GM21447 (cell line): Measurements from ENCODE around the gene NRXN2.
"Not testable (repeated sequence)": the region's sequence is repeated elsewhere in the genome, so short reads cannot be mapped to it uniquely, and the experiment has no call there.

Experiments
- ATAC-seq: cut with Tn5 transposase; IDR thresholded peaks from one replicate; pipeline ENCODE4 v1.9.1; 2021; ENCODE audit not compliant: unreplicated experiment

Gene NRXN2

GRCh38 chr11:64609436-64610047 is 113.5 kb downstream of the NRXN2 start:
- ATAC-seq: no peak

DNA sequence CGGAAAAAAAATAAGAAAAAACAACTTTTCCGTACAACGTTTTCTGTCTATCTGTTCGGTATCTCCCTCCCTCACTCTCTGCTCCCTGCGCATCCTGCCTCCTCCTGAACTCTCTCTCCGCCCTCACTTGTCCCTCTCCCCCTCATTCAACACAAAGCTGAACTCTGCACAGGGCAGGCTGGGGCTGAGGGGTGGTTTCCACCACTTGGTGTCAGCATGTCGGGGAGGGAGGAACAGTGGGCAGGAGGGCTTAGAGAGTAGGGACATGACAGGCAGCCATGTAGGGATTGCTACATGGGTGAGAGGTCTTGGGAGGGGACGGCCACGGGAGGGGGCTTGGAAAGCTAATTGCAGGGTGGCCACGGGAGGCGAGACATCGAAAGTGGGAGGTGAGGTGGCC is 114.4 kb downstream of the NRXN2 start:
- no peak for ATAC-seq

- no peak for ATAC-seq
These were observed 115.0 kb downstream of the NRXN2 start for GRCh38 chr11:64608046-64608445.

DNA sequence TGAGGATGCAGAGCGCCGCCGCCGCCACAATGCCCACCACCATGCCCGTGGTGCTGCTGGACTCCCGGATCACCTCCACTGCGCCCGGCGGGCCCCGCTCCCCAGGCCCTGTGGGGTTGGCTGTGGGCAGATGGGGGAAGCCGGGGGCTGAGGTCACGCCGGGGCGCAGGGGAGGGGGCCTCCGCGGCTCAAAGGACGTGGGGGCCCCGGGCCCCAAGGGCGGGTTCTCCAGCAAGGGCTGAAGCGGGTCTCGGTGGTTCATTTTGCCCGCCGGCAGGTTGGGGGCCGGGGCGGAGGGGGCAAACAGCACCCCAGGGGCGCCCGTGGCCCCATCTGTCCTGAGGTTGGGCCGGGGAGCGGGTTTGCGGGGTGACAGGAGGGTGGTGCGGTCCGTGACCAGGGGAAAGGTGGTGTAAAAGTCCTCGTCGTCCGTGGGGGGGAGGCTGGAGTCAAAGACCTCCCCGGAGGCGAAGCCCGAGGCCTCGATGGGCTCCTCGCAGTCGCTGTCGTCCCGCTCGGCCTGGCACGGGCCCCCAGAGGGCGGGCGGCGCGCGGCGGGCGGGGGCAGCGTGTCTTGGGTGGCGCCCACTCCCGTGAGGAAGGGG is 115.5 kb downstream of the NRXN2 start:
- no peak for ATAC-seq

DNA sequence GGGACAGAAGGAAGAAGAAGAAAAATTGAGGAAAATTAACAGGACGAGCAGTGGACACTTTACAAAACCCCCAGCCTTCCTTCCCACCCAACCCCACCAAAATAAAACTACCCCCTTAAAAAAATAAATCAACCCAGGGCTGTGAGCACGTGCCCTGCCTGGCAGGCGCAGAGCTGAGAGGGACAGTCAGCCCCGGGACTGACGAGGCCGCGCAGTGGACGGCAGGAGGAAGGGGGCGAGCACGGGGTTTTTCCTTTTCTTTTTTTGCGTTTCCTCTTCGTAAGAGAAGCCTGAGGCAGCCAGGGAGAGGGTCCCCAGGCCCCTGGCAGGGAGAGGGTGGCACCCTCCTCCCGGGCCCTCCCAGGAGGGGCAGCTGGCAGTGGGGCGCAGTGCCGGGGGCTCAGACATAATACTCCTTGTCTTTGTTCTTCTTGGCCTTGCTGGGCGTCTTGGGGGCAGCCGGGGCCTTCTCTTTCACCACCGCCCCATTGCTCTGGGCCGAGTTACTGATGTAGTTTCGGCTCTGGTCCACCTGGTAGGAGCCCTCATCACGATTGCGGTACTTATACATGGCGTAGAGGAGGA is 116.1 kb downstream of the NRXN2 start:
- no peak for ATAC-seq

DNA sequence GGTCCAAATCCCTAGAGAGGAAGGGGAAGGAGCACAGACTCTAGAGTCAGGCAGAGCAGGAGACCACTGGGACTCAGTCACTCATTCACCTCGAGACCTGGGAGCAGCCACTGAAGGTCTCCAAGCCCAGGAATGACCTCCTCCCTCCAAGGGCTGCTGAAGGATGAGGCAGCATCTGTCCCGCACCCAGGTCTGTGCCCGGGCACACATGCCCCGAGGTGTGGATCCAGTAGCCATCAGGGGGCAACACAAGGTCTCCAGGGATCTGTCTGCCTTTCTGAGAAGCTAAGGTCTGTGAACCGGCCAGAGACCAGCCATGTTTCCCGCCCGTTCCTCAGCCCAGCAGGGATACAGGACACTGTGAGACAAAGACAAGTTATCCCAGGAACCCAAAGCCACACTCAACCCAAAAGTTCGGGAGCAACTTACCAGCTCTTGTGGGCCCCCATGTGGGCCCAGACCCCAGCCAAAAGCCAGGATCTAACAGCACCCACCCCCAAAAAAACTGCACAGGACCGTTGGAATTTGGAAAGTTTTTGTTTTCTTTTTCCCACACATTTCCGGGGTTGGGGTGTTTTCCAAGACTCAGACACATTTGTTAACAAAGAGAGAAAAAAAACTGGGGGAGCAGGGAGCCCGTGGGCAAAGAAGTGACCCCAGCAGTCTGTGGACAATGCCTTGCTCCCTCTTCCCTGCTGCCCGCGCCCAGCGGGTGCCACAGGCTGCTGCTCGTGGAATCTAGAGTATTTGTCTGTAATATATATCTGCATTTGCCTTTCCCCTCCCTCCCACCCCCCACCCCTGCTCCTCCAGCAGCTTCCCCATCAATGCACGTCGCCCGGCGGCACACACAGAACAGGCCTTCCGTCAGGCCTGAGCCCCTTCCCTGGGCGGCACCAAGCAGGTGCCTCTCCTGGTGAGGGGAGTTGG is 117.1 kb downstream of the NRXN2 start:
- ATAC-seq: no peak

GRCh38 chr11:64605244-64605560 is 117.8 kb downstream of the NRXN2 start:
- no peak for ATAC-seq

- ATAC-seq: no peak
These were observed 118.3 kb downstream of the NRXN2 start for GRCh38 chr11:64604458-64605243.

DNA sequence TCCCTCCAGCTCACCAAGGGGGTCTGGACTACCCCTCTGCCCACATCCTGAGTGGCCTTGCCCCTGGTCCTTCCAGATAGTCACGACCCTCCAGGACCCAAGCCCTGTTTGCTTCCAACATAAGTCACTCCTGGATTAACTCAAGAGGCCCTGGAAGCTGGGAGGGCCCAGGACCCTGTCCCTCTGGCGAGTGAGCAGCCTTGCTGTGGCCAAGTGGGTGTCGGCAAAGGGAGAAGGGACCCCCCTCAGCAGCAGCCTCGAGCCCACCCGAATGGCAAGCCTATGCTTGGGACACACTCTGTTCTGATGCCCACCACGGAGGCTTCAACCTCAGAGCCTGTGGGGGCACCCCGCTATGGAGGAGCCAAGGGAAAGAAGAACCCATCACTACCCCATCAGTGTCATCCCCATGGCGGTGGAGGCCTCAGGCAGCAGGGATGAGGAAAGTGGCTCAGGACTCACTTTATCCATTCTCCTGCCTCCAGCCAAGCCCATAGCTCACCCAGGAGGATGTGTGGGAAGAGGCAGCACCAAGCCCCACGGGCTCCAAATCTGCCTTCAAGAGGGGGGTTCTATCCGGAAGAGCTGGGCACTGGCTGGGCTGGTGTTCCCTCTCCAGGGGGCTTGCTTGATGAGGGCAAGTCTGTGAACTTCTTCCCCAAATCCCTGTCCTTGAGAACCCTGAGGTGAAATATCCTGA is 119.4 kb downstream of the NRXN2 start:
- ATAC-seq: no peak

DNA sequence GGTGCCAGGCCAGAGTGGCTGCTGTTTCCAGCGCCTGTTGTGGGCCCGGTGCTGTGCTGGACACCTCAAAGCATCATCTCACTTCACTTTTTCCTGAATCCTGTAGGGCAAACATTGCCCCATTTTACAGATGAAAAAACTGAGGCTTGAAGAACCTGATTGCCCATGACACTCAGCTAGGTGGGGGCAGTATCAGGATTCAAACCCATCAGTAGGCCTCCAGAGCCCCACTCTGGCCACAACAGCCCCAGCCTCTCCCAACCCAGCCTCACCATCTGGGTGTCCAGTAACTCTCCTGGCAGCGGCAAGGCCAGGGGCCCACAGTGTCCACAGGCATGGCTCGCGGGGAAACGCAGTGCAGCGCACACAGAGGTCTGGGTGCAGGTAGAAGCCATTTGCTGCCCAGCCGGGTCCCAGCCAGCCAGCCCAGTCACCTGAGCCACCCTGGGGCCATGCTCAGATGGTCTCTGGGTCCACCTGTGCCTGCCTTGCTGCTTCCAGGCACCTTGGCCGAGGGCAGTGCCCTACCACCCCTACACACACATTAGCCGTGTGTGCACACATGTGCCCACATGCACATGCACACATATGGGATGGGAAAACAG is 120.4 kb downstream of the NRXN2 start:
- ATAC-seq: no peak

DNA sequence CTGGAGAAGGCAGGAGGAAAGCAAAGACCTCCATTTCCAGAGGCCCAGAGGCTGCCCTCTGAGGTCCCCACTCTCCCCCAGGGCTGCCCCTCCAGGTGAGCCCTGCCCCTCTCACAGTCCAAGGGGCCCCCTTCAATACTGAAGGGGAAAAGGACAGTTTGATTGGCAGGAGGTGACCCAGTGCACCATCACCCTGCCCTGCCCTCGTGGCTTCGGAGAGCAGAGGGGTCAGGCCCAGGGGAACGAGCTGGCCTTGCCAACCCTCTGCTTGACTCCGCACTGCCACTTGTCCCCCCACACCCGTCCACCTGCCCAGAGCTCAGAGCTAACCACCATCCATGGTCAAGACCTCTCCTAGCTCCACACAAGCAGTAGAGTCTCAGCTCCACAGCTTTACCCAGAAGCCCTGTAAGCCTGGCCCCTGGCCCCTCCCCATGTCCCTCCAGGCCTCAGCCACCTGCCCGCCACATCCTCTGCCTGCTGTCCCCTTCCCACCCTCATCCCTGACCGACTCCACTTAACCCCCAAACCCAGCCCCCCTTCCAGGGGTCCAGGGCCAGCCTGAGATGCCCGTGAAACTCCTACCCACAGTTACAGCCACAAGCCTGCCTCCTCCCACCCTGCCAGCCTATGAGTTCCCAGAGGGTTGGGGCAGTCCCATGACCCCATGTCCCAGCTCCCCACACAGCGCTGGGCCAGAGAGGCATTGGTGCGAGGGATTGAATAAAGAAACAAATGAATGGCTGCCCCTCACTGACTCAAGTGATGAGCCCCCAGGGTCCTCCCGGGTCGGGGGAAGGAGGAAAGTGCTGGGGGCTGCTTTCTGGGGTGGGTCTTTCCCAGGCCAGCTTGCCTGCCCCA is 121.2 kb downstream of the NRXN2 start:
- no peak for ATAC-seq

DNA sequence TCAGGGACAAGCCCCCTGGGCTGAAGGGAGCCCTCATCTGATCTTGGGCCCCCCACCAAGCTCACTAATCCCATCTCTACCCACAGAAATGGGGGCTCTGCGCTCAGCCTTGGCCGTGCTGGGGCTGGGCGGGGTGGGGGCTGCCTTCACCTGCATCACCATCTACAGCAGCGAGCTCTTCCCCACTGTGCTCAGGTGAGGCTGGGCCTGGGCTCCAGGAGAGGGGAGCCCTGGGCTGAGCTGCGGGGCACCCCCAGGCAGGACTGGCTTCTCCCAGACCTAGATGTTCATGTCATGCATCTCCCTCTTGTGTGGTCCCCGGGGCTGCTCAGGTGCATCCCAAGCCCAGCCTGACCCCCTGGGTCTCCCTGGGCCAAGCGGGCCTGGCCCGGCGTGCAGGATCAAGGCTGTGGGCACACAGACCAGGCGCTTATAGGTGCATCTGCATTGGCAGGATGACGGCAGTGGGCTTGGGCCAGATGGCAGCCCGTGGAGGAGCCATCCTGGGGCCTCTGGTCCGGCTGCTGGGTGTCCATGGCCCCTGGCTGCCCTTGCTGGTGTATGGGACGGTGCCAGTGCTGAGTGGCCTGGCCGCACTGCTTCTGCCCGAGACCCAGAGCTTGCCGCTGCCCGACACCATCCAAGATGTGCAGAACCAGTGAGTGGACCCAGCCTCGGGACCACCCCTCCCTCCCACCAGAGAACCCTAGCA is 122.6 kb downstream of the NRXN2 start:
- no peak for ATAC-seq

GRCh38 chr11:64599698-64600211 is 123.2 kb downstream of the NRXN2 start:
- no peak for ATAC-seq

- ATAC-seq: no peak
These were observed 124.0 kb downstream of the NRXN2 start for GRCh38 chr11:64598797-64599697.

DNA sequence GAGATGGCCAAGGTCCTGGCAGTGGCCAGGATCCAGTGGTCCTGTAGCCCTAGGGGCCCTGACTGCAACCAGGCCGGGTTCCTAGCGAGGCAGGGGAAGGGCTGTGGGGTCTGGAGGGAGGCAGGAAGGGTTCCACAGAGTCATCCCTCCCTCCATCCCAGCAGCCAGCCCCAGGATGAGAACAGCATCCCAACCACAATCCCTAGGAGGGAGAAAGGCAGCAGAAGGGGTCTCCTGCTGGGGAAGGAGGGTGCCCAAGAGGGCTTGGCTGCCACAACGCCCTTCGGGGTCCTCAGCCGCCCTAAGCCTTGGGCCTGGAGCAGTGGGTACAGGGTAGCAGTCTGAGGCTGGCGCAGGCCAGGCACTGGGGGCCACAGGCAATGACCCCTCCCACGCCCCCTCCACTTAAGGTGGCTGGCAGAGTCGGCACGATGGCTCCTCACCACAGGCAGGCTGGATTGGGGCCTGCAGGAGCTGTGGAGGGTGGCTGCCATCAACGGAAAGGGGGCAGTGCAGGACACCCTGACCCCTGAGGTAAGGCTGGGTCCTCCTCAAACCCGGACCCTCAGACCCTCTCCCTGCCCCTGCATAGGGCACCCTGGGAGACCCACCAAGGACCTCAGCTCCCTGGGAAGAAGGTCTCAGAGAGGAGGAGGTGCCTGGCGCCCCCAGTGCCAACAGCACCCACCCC is 124.7 kb downstream of the NRXN2 start:
- no peak for ATAC-seq

DNA sequence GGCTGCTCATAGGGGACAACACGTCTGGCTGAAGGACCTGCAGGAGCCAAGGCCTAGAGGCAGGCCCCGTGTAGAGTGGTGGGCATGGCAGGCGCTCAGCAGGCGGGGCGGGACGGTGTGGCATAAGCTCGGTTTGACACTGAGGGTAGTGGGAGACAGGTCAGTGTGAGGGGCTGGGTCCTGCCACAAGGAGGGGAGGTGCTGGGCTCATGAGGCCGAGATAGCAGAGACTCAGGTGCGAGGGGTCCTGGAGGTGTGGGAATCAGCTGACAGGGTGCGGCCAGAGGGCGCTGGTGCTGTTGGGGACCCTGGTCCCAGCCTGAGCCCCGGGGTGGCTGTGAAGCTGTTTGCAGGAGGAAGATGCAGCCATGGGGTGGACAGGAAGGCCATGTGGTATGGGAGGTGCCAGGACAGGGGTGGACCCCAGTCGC is 125.3 kb downstream of the NRXN2 start:
- no peak for ATAC-seq

DNA sequence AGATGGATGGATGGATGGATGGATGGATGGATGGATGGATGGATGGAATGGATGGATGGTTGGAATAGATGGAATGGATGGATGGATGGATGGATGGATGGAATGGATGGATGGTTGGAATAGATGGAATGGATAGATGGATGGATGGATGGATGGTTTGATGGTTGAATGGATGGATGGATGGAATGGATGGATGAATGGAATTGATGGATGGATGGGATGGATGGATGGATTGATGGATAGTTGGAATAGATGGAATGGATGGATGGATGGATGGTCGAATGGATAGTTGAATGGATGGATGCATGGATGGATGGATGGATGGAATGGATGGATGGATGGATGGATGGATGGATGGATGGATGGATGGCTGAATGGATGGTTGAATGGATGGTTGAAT is 127.1 kb downstream of the NRXN2 start:
- not testable (repeated sequence) for ATAC-seq
